Activated T-helper 1 cell treated with anti-CD3 and anti-CD28 coated beads, Interleukin-12 subunit alpha, Interleukin-12 subunit beta, Interleukin-2, Interleukin-4 antibody, amounts not matched to agents 30 ng/mL and 10 ng/mL and 1 ng/mL, durations not matched to agents 14 hours and 24 hours and 36 hours (primary cell): ENCODE data around the gene DDR1. TPM values are rescaled to one million over a fixed set of nuclear protein-coding genes. Genes with fewer than 3 reads are reported as not detected.

Experiments used
- DNase-seq: peaks from one replicate; pipeline ENCODE4 v3.0.0; 2021; ENCODE audit warnings: low spot score
- H3K27ac Mint-ChIP-seq: one replicate; pipeline ENCODE4 v1.8.0; 2021; ENCODE audit warnings: mild to moderate bottlenecking, mixed read lengths
- H3K27me3 Mint-ChIP-seq: one replicate; pipeline ENCODE4 v1.8.0; 2022; ENCODE audit warnings: mild to moderate bottlenecking, moderate library complexity, mixed read lengths; ENCODE audit not compliant: insufficient read depth
- H3K36me3 Mint-ChIP-seq: one replicate; pipeline ENCODE4 v1.8.0; 2021; ENCODE audit warnings: low read depth, mixed read lengths
- H3K4me1 Mint-ChIP-seq: one replicate; pipeline ENCODE4 v1.8.0; 2021; ENCODE audit warnings: low read depth, mixed read lengths
- H3K4me3 Mint-ChIP-seq: one replicate; pipeline ENCODE4 v1.8.0; 2021; ENCODE audit warnings: mild to moderate bottlenecking, moderate library complexity, mixed read lengths
- H3K9me3 Mint-ChIP-seq: one replicate; pipeline ENCODE4 v1.8.0; 2021; ENCODE audit warnings: mixed read lengths
- intact Hi-C: fragments of 100-400 bp; cut with micrococcal nuclease; formaldehyde crosslinking; loops from one replicate; pipeline ENCODE4 v1.15.1; 2024
- total RNA-seq: library from RNA; stranded (reverse); gene quantifications from 2 replicates; pipeline ENCODE4 v1.2.3, GENCODE V29; 2022

The DDR1 gene
- total RNA-seq, 1 donor from 2014 or later: 21.4 TPM

DNA sequence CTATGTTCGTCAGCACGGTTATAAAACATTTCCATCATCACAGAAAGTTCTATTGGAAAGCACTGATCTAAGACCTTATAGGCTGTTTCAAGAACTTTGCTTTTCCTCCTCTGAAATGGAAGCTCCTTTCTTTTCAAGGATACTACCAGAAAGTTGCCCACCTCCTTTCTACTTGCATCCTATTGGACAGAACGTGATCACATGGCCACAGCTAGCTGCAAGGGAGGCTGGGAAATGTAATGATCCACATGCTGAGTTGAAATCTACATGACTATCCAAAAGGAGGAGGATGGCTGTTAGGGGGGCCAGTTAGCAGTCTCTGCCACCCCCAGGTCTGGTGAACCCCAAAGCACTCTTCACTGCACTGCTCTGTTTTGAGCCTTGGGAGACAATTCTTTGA is 44.4 kb downstream of the DDR1 start:
- intact Hi-C loops: no loop called here
- no peak overlapping the region for H3K27ac Mint-ChIP-seq
- peaks cover 20% of the 10 kb centered on the region for H3K36me3 Mint-ChIP-seq
- H3K4me1 Mint-ChIP-seq: no peaks in the 10 kb centered on the region
- no peak for DNase-seq
- H3K9me3 Mint-ChIP-seq: peaks cover 4% of the 10 kb centered on the region
- no peak overlapping the region for H3K4me3 Mint-ChIP-seq
- no peaks in the 10 kb centered on the region for H3K27me3 Mint-ChIP-seq

GRCh38 chr6:30930506-30930905 is 46.2 kb downstream of the DDR1 start:
- H3K9me3 Mint-ChIP-seq: peaks cover 4% of the 10 kb centered on the region
- H3K4me3 Mint-ChIP-seq: no peak overlapping the region
- H3K4me1 Mint-ChIP-seq: no peaks in the 10 kb centered on the region
- intact Hi-C loops: no loop called here
- no peak overlapping the region for H3K27ac Mint-ChIP-seq
- no peak for DNase-seq
- H3K36me3 Mint-ChIP-seq: peaks cover 17% of the 10 kb centered on the region
- H3K27me3 Mint-ChIP-seq: no peaks in the 10 kb centered on the region

GRCh38 chr6:30931272-30931671 is 47.0 kb downstream of the DDR1 start:
- Mint-ChIP-seq H3K9me3 (peaks cover 4% of the 10 kb centered on the region), H3K4me3 (no peak overlapping the region), H3K4me1 (no peaks in the 10 kb centered on the region), H3K27me3 (peaks cover 2% of the 10 kb centered on the region), H3K27ac (no peak overlapping the region), H3K36me3 (peaks cover 15% of the 10 kb centered on the region)
- no peak for DNase-seq
- intact Hi-C loops: no loop called here

- H3K36me3 Mint-ChIP-seq: peaks cover 9% of the 10 kb centered on the region
- no peaks in the 10 kb centered on the region for H3K4me1 Mint-ChIP-seq
- H3K4me3 Mint-ChIP-seq: no peak within 1 kb of the TSS
- peaks cover 2% of the 10 kb centered on the region for H3K27me3 Mint-ChIP-seq
- no peak for DNase-seq
- H3K9me3 Mint-ChIP-seq: peaks cover 4% of the 10 kb centered on the region
- H3K27ac Mint-ChIP-seq: no peak within 1 kb of the TSS
- intact Hi-C loops: no loop called here
These were observed 47.8 kb downstream of the DDR1 start, which contains the start of gene SFTA2 for GRCh38 chr6:30931969-30932645. Gene SFTA2 (minus strand): TSS chr6:30932170. CDS start chr6:30932096, 74 bp downstream.

DNA sequence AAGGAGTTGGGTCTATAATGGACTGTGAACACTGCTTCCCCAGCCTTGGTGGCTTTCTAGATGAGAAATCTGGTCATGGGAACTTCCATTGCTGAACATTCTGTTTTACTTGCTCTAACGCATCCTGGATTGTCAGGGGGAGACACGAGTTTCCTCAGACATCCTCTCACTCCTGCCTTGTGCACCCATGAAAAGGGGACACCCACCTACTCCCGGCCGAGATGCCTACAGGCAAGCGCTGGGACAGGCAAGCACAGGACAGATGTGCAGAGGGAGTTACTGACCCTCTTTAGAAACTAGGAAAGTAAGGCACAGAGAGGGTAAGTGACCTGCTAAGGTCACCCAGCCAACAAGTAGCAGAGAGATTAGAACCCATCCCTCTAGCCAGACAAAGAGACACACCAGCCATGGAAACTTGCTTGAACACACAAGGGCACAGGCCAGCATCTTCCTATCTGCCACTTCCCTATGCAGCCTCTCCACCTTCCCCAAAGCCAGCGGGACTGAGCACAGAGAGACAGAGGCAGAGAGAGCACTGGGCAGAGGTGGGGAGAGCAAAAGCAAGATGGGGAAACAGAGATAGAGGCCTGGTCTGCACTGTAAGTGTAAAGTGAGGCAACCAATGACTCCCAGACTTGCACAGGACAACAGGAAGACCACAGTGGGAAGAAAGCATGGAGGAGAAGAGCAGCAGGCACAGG is 48.5 kb downstream of the DDR1 start:
- Mint-ChIP-seq H3K36me3 (peaks cover 5% of the 10 kb centered on the region), H3K4me3 (no peak overlapping the region), H3K4me1 (no peaks in the 10 kb centered on the region), H3K27ac (no peak overlapping the region), H3K27me3 (peaks cover 2% of the 10 kb centered on the region), H3K9me3 (peaks cover 4% of the 10 kb centered on the region)
- intact Hi-C loops: no loop called here
- no peak for DNase-seq

DNA sequence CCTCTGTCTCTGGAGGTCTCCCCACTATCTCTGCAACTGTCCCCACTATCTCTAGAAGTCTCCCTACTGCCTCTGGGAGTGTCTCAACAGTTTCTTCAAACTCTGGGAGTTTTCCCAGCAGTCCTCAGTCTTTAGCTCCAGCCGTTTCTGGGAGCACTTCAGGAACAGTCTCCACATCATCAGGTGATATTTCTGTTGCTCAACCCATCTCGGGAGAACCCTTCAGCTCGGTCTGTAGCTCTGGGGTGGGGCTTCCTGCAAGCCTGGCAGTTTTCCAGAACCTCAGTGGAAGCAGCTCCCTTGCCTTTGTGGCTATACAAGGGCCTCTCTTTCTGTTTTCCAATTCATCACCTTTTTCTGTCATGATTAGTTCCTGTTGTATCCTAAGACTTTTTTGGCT is 50.7 kb downstream of the DDR1 start:
- intact Hi-C loops: no loop called here
- H3K36me3 Mint-ChIP-seq: no peaks in the 10 kb centered on the region
- peaks cover 12% of the 10 kb centered on the region for H3K27me3 Mint-ChIP-seq
- DNase-seq: no peak
- no peaks in the 10 kb centered on the region for H3K4me1 Mint-ChIP-seq
- no peak overlapping the region for H3K27ac Mint-ChIP-seq
- H3K4me3 Mint-ChIP-seq: no peak overlapping the region
- no peaks in the 10 kb centered on the region for H3K9me3 Mint-ChIP-seq

GRCh38 chr6:30937265-30937664 is 52.9 kb downstream of the DDR1 start:
- Mint-ChIP-seq H3K27ac (no peak overlapping the region), H3K4me3 (no peak overlapping the region), H3K36me3 (no peaks in the 10 kb centered on the region), H3K9me3 (no peaks in the 10 kb centered on the region), H3K4me1 (no peaks in the 10 kb centered on the region), H3K27me3 (peaks cover 22% of the 10 kb centered on the region)
- intact Hi-C loops: no loop called here
- no peak for DNase-seq

DNA sequence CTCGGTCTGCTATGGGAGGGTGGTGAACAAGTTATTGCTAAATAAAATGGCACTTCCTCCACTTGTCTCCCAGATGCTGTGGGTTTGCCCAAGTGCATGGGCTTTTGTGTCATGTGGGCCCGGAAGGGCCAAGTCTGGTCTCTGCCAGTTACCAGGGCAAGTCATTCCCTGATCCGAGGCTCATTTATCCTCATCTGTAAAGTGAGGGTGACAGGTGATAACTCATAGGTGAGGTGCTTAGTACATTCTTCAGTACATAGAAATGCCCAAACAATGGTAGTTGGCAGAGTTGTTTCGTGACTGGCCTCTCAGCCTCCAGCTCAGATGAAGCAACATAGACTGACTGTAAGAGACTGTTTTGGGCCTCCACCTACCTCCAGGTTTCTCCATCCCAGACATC is 54.4 kb downstream of the DDR1 start:
- Mint-ChIP-seq H3K27me3 (peaks cover 35% of the 10 kb centered on the region), H3K4me3 (no peak overlapping the region), H3K4me1 (no peaks in the 10 kb centered on the region), H3K27ac (no peak overlapping the region), H3K9me3 (no peaks in the 10 kb centered on the region), H3K36me3 (no peaks in the 10 kb centered on the region)
- DNase-seq: no peak
- intact Hi-C loops: no loop called here

DNA sequence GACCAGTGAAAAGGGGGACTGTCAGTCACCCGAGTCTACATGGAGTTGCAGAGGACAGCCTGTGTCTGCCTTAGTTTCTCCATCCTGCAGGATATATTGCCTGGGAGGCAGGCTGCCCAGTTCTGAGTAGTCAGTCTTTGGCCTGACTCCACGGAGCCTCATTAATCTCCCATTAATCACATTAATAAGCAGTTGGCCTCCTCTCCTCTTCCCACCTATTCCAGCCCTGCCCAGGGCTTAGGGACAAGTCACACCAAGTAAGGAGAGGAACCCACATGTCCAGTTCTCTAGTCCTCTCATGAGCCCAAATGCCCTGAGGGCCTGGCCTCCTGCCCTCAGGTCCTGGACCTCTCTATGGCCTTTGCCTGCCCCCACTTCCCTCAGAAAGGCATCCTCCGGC is 55.2 kb downstream of the DDR1 start:
- intact Hi-C loops: no loop called here

GRCh38 chr6:30940361-30940986 is 56.2 kb downstream of the DDR1 start, which contains the start of gene MUCL3:
Gene MUCL3 (plus strand): TSS chr6:30940973. CDS start chr6:30941000, 27 bp downstream.
- H3K27me3 Mint-ChIP-seq: peaks cover 40% of the 10 kb centered on the region
- no peaks in the 10 kb centered on the region for H3K36me3 Mint-ChIP-seq
- intact Hi-C loops: no loop called here
- H3K4me1 Mint-ChIP-seq: no peaks in the 10 kb centered on the region
- H3K4me3 Mint-ChIP-seq: no peak within 1 kb of the TSS
- H3K27ac Mint-ChIP-seq: no peak within 1 kb of the TSS
- no peak for DNase-seq
- no peaks in the 10 kb centered on the region for H3K9me3 Mint-ChIP-seq

More for the DNA sequence above, 55.2 kb downstream of the DDR1 start:
- no peaks in the 10 kb centered on the region for H3K36me3 Mint-ChIP-seq
- no peak for DNase-seq
- H3K4me1 Mint-ChIP-seq: no peaks in the 10 kb centered on the region
- H3K27me3 Mint-ChIP-seq: peaks cover 40% of the 10 kb centered on the region
- H3K27ac Mint-ChIP-seq: no peak overlapping the region
- no peaks in the 10 kb centered on the region for H3K9me3 Mint-ChIP-seq
- no peak overlapping the region for H3K4me3 Mint-ChIP-seq

DNA sequence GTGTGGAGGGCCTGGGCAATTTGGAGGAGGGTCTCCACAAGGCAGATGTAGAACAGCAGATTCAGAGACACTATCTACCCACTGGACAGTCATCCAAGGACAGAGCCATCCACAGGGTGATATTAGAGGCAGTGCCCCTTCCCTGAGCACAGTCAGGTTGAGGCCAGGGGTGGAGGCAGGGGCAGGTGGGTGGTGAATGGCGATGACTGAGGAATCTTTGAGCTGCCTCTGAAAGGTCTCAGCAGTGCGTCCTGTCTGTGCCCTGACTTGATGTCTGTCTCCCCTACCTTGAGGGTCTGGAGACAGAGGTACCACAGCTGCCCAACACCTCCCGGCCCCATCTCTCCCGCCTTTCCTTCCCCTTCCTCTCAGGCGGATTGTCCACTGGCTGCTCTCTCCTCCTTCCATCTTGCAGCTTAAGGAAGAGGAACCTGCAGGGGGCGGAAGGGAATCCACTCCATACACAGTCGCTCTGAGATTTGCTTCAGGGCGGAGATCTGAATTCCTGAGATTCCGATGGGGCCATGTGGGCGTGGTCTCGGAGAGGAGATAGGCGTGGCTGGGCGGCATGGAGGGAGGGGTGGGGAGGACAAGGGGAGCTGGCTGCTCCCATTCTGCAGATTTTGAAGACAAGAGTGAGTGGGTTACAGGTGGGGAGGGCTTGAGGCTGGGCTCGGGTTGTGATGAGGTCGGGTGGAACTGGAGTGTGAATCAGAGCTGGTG is 58.2 kb downstream of the DDR1 start:
- Mint-ChIP-seq H3K27me3 (peaks cover 45% of the 10 kb centered on the region), H3K27ac (no peak overlapping the region), H3K9me3 (no peaks in the 10 kb centered on the region), H3K36me3 (no peaks in the 10 kb centered on the region), H3K4me1 (no peaks in the 10 kb centered on the region), H3K4me3 (no peak overlapping the region)
- intact Hi-C loops: no loop called here
- no peak for DNase-seq

DNA sequence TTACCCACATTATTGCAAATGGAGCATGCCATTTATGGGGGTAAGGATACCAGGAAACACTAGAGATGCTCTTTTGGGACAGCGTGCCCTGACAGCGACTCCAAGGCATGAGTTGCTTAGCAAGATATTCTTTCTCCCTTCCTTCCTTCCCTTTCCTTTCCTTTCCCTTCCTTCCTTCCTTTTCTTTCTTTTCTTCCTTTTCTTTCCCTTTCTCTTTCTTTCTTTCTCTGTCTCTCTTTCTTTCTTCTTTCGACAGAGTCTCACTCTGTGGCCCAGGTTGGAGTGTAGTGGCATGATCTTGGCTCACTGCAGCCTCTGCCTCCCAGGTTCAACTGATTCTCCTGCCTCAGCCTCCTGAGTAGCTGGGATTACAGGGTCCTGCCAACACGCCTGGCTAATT is 59.7 kb downstream of the DDR1 start:
- H3K27ac Mint-ChIP-seq: no peak overlapping the region
- no peak for DNase-seq
- H3K4me3 Mint-ChIP-seq: no peak overlapping the region
- H3K36me3 Mint-ChIP-seq: no peaks in the 10 kb centered on the region
- H3K27me3 Mint-ChIP-seq: peaks cover 41% of the 10 kb centered on the region
- H3K4me1 Mint-ChIP-seq: no peaks in the 10 kb centered on the region
- H3K9me3 Mint-ChIP-seq: no peaks in the 10 kb centered on the region
- intact Hi-C loops: no loop called here

- Mint-ChIP-seq H3K4me1 (no peaks in the 10 kb centered on the region), H3K9me3 (no peaks in the 10 kb centered on the region), H3K36me3 (no peaks in the 10 kb centered on the region), H3K4me3 (no peak overlapping the region), H3K27ac (no peak overlapping the region), H3K27me3 (peaks cover 41% of the 10 kb centered on the region)
- no peak for DNase-seq
- intact Hi-C loops: no loop called here
These were observed 61.0 kb downstream of the DDR1 start for GRCh38 chr6:30945281-30945680.
